Stimulated activated CD8-positive, alpha-beta memory T cell treated with anti-CD3 and anti-CD28 coated beads, Interleukin-4, amount 100 ng/mL, for 1 hour (primary cell): Measurements from ENCODE around the gene STXBP5.

Experiments
- DNase-seq, 2 donors: peaks; one replicate each; pipeline ENCODE4 v3.0.0-alpha.2; 2020; ENCODE audit warnings: low read depth in 2 of 2, low spot score in 1 of 2

STXBP5 gene

GRCh38 chr6:147429794-147430193 is 225.6 kb downstream of the STXBP5 start:
- no peak for DNase-seq

DNA sequence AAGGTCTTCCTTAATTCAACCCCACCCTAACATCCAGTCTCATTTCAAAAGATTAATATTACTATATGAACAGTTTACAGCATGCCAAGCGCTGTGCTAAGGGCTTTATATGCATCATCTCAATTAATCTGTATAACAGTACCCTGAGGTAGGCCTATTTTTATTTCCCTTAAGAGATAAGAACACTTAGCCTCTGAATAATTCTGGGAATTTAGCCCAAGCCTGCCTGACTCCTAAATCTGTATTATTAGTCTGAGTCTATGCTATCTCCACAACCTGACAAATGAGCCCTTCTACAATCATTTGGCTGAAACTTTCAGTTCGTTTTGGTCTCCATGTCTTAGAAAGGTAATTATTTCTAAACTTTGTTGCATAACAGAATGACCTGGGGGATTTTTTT is 226.6 kb downstream of the STXBP5 start:
- no peak for DNase-seq

- no peak for DNase-seq
Measured at GRCh38 chr6:147434076-147434475, 229.9 kb downstream of the STXBP5 start.

- no peak for DNase-seq
Measured at GRCh38 chr6:147434516-147434915, 230.3 kb downstream of the STXBP5 start.

GRCh38 chr6:147437615-147438014 is 233.4 kb downstream of the STXBP5 start:
- DNase-seq: no peak

DNA sequence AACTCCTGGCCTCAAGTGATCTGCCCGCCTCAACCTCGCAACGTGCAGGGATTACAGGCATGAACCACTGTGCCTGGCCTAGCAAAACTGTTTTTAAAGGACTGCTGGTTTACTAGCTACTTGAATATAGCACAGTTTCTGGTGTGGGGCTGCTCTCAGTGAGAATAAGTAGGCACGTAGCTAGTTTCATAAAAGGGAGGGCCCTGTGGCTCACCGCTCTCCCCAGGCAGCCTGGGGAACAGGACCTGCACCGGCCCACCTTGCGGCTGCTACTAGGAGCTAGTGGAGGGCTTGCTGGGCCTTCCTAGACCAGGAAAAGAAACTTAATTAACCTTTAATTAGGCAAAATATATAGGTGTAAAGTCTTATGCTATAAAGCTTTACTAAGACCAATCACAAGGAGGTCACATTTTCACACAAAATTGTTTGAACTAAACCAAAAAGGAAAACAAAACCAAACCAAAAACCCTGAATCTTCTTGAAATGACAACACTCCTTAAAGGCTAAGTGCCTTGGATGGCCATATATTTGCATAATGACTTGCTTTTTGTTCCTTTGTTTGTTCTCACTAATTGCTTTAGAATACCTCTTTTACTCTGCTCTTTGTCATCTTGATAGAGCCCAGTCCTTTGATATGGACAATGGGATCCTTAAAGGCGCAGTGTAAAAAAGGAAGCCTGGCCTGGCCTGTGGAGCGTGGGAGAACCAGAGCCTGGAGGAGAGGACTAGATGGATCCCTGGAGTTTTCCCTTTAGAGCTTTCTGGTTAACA is 234.7 kb downstream of the STXBP5 start:
- DNase-seq: no peak
